ENCODE results near the gene TMEM178B.

Gene TMEM178B

GRCh38 chr7:141133646-141134045 lies 59.8 kb downstream of the TMEM178B start:
- TF ChIP-seq CTCF (IDR thresholded peaks at IDR 0.05; ENCODE audit: control extremely low read depth, extremely low read depth, low read depth, missing control alignments), result no peak
- POLR2A ChIA-PET, result no interaction called here
- no peak for DNase-seq (ENCODE audit: extremely low spot score)

DNA sequence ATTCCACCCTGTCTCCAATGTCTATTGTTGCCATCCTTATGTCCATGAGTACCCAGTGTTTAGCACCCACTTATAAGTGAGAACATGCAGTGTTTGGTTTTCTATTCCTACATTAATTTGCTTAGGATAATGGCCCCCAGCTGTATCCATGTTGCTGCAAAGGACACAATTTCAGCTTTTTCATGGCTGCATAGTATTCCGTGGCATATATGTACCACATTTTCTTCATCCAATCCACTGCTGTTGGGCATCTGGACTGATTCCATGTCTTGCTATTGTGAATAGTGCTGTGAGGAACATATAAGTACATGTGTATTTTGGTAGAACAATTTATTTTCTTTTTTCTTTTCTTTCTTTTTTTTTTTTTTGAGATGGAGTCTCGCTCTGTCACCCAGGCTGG lies 68.2 kb downstream of the TMEM178B start:
- CTCF ChIA-PET, result interaction anchor here (1.3 kb wide), 1 partner anchor 11 kb away, joined by 4 read pairs; no protein-coding TSS in a partner anchor
- POLR2A ChIA-PET, result no interaction called here
- no peak for DNase-seq (ENCODE audit: extremely low spot score)
- no peak for TF ChIP-seq CTCF (IDR thresholded peaks at IDR 0.05; ENCODE audit: control extremely low read depth, extremely low read depth, low read depth, missing control alignments)

More at GRCh38 chr7:141133646-141134045, 59.8 kb downstream of the TMEM178B start:
- CTCF ChIA-PET, result interaction anchor here (1.0 kb wide), 1 partner anchor 34 kb away, joined by 3 read pairs; no protein-coding TSS in a partner anchor

GRCh38 chr7:141144921-141145629 lies 71.2 kb downstream of the TMEM178B start:
- ChIA-PET POLR2A (interaction anchor here (0.5 to 0.6 kb wide), 2 partner anchors 138 to 1202 kb away, joined by 3 to 5 read pairs; no protein-coding TSS in a partner anchor), CTCF (interaction anchor here (1.2 to 1.3 kb wide), 2 partner anchors 12 to 22 kb away, joined by 3 to 5 read pairs; no protein-coding TSS in a partner anchor)
- TF ChIP-seq CTCF (IDR thresholded peaks at IDR 0.05; ENCODE audit: control extremely low read depth, extremely low read depth, low read depth, missing control alignments), result no peak
- no peak for DNase-seq (ENCODE audit: extremely low spot score)

GRCh38 chr7:141145630-141145982 lies 71.7 kb downstream of the TMEM178B start:
- no peak for TF ChIP-seq CTCF (IDR thresholded peaks at IDR 0.05; ENCODE audit: control extremely low read depth, extremely low read depth, low read depth, missing control alignments)
- ChIA-PET CTCF (interaction anchor here (1.2 kb wide), 2 partner anchors 8 to 23 kb away, joined by 3 to 4 read pairs; no protein-coding TSS in a partner anchor), POLR2A (no interaction called here)
- DNase-seq (ENCODE audit: extremely low spot score), result no peak

- ChIA-PET POLR2A (no interaction called here), CTCF (no interaction called here)
- no peak for DNase-seq (ENCODE audit: extremely low spot score)
- no peak for TF ChIP-seq CTCF (IDR thresholded peaks at IDR 0.05; ENCODE audit: control extremely low read depth, extremely low read depth, low read depth, missing control alignments)
These were observed 73.6 kb downstream of the TMEM178B start for GRCh38 chr7:141147482-141147881.

DNA sequence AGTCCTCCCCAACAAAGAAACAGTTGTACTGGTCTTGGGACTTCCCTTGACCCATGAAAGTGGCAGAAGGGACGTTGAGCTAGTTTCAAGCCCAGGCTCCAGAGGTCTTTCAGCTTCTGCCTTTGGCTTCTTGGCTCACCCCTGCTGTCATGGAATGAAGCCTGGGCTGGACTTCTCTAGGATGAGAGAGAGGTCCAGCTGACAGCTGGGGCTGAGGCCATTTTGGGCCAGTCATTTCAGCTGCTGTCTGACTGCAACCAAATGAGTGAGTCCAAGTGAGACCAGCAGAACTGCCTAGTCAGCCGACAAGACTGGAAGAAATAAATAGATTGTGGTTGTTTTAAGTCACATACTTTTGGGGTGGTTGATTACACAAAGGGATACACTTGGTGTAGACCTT lies 76.6 kb downstream of the TMEM178B start:
- no peak for TF ChIP-seq CTCF (IDR thresholded peaks at IDR 0.05; ENCODE audit: control extremely low read depth, extremely low read depth, low read depth, missing control alignments)
- CTCF ChIA-PET, result interaction anchor here (1.4 kb wide), 1 partner anchor 16 kb away, joined by 3 read pairs; no protein-coding TSS in a partner anchor
- DNase-seq (ENCODE audit: extremely low spot score), result no peak
- POLR2A ChIA-PET, result no interaction called here
